ENCODE results near the gene THRAP3.

THRAP3 gene

DNA sequence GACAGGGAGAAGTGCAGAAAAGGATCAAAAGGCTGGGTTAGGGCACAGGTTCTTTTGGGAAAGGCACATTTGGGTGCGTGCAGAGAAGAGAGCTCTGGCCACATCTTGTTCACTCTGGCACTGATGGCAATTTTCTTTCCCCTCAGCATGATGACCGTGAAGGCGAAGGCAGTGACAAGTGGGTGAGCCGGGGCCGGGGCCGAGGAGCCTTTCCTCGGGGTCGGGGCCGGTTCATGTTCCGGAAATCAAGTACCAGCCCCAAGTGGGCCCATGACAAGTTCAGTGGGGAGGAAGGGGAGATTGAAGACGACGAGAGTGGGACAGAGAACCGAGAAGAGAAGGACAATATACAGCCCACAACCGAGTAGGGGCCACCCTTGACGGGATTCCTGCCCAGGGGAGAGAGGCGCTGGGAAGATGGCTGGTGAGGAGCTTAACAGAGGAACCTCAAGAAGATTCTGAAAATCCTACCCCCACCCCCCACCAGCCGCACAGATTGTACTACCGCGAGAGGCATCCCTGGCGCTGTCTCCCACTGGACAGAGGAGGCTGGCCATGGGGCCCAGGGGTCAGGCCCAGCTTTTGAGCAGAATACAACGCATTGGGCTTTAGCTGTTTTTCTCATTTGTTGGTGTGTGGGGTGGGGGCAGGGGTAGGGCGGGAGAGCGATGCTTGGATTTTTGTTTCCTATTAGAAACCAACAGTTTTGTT lies 79.6 kb downstream of the THRAP3 start:
- DNase-seq (ENCODE audit: low read depth) = no peak

DNA sequence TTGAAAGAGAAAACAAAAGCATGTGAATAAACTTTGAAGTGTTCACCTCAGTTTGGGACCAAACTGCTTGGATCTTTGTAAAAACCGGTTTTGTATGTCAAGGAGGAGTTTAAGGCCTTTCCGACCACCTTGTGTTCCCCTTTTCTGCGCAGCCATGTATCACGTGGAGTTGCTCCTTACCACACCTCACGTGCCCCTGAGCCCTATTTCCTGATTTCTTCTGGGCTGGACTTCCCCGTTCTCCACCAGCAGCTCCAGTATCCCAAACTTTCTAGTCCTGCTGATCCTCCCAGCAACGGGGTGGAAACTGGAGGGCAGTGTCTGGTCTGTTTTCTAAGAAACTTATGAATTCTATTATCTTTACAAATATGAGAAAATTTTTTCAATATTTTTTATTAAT lies 80.3 kb downstream of the THRAP3 start:
- H3K4me3 ChIP-seq (ENCODE audit: low read length) = no peak overlapping the region
- DNase-seq (ENCODE audit: low read depth) = no peak
- TF ChIP-seq, protein P1, sequence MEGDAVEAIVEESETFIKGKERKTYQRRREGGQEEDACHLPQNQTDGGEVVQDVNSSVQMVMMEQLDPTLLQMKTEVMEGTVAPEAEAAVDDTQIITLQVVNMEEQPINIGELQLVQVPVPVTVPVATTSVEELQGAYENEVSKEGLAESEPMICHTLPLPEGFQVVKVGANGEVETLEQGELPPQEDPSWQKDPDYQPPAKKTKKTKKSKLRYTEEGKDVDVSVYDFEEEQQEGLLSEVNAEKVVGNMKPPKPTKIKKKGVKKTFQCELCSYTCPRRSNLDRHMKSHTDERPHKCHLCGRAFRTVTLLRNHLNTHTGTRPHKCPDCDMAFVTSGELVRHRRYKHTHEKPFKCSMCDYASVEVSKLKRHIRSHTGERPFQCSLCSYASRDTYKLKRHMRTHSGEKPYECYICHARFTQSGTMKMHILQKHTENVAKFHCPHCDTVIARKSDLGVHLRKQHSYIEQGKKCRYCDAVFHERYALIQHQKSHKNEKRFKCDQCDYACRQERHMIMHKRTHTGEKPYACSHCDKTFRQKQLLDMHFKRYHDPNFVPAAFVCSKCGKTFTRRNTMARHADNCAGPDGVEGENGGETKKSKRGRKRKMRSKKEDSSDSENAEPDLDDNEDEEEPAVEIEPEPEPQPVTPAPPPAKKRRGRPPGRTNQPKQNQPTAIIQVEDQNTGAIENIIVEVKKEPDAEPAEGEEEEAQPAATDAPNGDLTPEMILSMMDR (conservative IDR thresholded peaks at IDR 0.05; ENCODE audit: low read depth, low read length) = no peak

More for the DNA sequence above, 79.6 kb downstream of the THRAP3 start:
- TF ChIP-seq, protein P1 (conservative IDR thresholded peaks at IDR 0.05; ENCODE audit: low read depth, low read length) = no peak
- H3K4me3 ChIP-seq (ENCODE audit: low read length) = no peak overlapping the region

DNA sequence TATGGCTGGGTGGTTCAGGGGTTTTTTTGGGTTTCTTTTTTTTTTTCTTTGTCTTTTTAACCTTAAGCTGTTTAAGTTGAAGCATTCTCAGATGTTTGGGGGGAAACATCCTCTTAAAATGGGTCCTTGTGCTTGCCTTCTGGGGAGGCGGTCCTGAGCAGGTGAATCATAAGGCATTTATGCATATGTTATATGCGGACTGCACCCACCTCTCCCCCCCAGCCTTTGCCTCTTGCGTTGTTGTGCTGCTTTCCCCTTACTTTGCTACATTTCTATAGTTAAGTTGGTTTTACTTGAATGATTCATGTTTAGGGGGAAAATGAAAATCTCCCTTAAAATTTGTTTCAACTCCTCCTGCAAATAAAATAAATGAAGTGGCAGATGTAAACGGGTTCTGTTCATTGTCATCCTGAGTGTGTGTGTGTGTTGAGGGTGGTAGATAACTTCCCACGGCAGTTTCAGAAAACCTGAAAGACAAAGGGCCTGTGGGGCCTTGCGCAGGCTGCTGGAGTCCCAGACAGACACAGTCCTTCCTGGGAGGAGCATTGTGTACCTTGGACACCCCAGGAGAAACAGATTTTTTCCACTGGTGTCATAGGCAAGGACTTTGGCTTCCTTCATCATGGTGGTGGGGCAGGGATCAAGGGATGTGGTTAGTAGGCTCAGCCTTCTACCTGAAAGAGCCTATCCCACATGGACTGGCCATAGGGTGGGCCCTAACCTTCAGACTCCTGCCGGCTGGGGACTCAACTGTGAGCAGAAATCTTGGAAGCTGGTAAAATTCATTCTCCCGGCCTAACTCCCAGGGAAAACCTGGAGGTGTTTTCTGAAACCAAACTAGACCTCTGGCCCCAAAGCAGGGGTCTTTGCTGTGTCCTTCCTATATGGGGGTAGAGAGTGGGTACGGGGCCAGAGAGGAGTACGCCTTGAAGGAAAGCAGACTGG lies 81.0 kb downstream of the THRAP3 start:
- H3K4me3 ChIP-seq (ENCODE audit: low read length) = no peak overlapping the region
- DNase-seq (ENCODE audit: low read depth) = no peak
- TF ChIP-seq, protein P1 (conservative IDR thresholded peaks at IDR 0.05; ENCODE audit: low read depth, low read length) = no peak

DNA sequence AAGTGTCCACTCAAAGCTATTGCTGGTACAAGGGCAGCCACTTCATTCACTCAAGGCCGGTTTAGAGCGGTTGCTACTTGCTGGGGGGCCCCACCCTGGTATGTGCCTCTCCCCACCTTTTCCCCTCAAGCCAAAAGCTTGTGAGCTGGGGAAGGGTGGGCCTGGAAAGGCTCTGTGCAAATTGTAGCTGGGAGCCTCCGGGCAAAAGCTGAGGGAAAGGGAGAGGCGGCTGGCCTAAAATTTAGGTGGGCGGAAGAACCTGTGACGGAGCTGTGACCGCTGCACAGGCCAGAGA lies 81.6 kb downstream of the THRAP3 start:
- DNase-seq (ENCODE audit: low read depth) = no peak
- H3K4me3 ChIP-seq (ENCODE audit: low read length) = no peak overlapping the region
- TF ChIP-seq, protein P1 (conservative IDR thresholded peaks at IDR 0.05; ENCODE audit: low read depth, low read length) = no peak

DNA sequence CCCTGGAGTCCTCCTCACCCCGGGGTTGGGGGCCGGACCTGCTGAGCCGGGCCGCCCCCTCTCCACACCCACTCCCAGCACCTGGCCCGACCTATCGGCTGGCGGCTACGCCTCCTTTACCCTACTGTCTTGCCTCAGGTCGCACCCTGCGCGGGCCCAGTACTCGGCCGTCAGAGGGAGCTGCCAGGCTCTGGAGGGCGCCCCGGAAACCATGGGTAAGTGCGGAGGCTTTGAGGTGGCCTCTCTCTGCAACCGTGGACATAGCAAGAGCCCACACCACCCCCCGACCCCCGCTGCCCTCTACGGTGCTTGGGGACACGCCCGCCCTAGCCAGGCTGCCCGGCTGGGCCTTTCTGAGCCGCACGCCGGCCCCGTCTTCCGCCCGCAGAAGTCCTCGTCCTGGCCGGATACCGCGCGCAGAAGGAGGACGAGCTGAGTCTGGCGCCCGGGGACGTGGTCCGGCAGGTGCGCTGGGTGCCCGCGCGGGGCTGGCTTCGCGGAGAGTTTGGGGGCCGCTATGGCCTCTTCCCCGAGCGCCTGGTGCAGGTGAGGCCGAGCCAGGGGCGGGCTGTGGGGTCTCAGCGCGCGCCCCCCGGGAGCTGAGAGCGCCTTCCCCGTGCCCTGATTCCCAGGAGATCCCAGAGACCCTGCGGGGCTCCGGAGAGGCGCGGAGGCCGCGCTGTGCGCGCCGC lies 82.1 kb downstream of the THRAP3 start, which contains the start of gene SH3D21:
TSS of gene SH3D21 (plus strand) at position 159 of the 692 bp plus-strand sequence. CDS start at position 212, 53 bp downstream.
- TF ChIP-seq, protein P1 (conservative IDR thresholded peaks at IDR 0.05; ENCODE audit: low read depth, low read length) = peak; percentile 29
- H3K4me3 ChIP-seq (ENCODE audit: low read length) = peak within 1 kb of the TSS; percentile 86
- DNase-seq (ENCODE audit: low read depth) = no peak

DNA sequence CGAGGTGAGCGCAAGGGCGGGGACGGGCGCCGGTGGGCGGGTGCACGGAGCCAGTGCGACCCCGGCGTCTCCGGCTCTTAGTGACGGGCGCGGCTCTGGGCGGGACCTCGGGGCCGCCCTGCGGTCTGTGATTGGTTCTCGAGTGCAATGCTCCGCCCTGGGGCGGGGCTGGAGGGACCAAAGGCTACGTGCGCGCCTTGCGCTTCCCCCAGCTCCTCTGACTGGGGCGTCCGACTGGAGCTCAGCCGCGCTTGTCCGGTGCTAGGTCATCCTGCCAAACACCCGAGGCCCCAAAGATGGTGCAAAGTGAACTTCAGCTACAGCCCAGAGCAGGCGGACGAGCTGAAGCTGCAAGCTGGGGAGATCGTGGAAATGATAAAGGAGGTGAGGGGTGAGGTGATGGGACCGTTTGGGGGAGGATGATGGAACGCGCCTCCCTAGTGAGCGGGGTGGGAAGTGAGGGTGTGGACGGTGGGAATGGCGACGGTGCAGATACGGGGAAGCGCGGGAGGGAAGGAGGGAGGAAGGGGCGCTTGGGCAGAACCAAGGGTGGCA lies 82.7 kb downstream of the THRAP3 start:
- peak; percentile 71 for DNase-seq (ENCODE audit: low read depth)
- TF ChIP-seq, protein P1 (conservative IDR thresholded peaks at IDR 0.05; ENCODE audit: low read depth, low read length) = no peak
- H3K4me3 ChIP-seq (ENCODE audit: low read length) = peak overlapping the region; percentile 86

Data from retinal pigment epithelial cell (primary cell).